HG03558 (cell line): ENCODE measurements around the gene CLEC18B.
"Not testable (repeated sequence)": the region's sequence is repeated elsewhere in the genome, so short reads cannot be mapped to it uniquely, and the experiment has no call there.

Experiments used
- ATAC-seq: cut with Tn5 transposase; IDR thresholded peaks from one replicate; pipeline ENCODE4 v1.9.1; 2021; ENCODE audit warnings: moderate number of reproducible peaks; ENCODE audit not compliant: unreplicated experiment; ENCODE audit errors: extremely low read depth

Gene CLEC18B

DNA sequence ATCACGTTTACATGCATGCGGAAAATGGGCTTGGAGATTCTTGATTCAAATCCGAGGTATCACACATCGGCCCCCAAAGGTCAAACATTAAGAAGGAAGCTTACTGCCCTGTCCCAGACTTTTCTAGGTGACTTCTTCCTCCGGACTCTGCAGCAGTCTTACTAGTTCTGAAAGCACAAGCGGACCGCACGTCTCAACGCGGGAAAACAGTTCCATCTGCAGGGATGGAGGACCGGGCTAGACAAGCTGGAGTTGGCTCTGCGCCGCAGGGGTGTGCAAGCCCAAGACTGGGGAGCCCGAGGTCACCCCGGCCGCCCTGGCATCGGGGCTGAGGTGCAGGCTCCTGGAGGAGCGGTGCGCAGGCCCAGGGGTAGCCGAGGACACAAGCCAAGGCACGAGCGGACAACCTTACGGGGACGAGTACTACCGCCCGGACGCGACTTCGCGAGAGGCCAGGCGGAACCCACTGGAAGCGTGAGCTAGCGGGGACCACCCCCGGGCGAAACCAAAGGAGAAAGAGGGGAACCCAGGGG, 53.7 kb downstream of the CLEC18B start:
- peak; percentile 25 for ATAC-seq

- ATAC-seq = not testable (repeated sequence)
Measured at GRCh38 chr16:74361646-74362610, 59.4 kb downstream of the CLEC18B start.
